ENCODE data around the gene CSF2RB. TPM values are rescaled to one million over a fixed set of nuclear protein-coding genes. Genes with fewer than 3 reads are reported as not detected.

CSF2RB gene
- total RNA-seq, 2 experiments from 2014 or later: 0.14 to 0.17 TPM

Other genes with a start within 250 kb of the CSF2RB start
- not detected for gene CACNG2, start 209.9 kb upstream of the CSF2RB start, total RNA-seq
- 1 to 10 TPM; 9.2 to 9.9 TPM for gene IFT27, start 137.5 kb upstream of the CSF2RB start, total RNA-seq
- not detected for gene PVALB, start 96.6 kb upstream of the CSF2RB start, total RNA-seq
- gene NCF4, start 52.6 kb upstream of the CSF2RB start, total RNA-seq: 1 to 10 TPM; 1.1 to 1.4 TPM
- not detected for gene TST, start 105.8 kb downstream of the CSF2RB start, total RNA-seq
- 1 to 10 TPM; 1.8 to 2.6 TPM for gene MPST, start 106.1 kb downstream of the CSF2RB start, total RNA-seq
- gene KCTD17, start 138.1 kb downstream of the CSF2RB start, total RNA-seq: 10 to 100 TPM; 18.6 to 22.8 TPM
- under 1 TPM; 0.27 to 0.58 TPM for gene TMPRSS6, start 196.1 kb downstream of the CSF2RB start, total RNA-seq
- gene IL2RB, start 236.3 kb downstream of the CSF2RB start, total RNA-seq: 100 to 1,000 TPM; 121 to 129 TPM